ENCODE results near the gene GPX3.

Gene GPX3

GRCh38 chr5:151058891-151059489 lies 38.6 kb downstream of the GPX3 start:
- DNase-seq, result no peak

DNA sequence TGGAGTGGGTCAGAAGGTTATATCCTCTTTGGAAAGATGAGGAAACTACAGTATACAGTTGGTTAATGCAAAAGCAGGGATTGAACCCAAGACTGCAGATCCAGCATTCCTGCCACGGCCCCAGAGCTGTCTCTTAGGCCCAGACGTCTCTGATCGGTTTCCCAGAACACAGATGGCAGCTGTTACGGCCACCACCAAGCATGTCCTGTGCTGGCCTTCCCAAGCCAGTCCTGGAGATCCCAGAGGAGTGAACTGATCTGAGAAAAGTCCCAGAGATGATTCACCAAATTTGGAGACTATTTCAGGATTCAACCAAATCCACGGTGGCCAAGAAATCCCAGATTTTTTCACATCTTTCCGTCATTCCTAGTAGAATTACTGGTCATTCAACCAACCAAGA lies 40.4 kb downstream of the GPX3 start:
- DNase-seq, result no peak

- DNase-seq, result no peak
Measured at GRCh38 chr5:151062405-151063141, 42.2 kb downstream of the GPX3 start.

DNA sequence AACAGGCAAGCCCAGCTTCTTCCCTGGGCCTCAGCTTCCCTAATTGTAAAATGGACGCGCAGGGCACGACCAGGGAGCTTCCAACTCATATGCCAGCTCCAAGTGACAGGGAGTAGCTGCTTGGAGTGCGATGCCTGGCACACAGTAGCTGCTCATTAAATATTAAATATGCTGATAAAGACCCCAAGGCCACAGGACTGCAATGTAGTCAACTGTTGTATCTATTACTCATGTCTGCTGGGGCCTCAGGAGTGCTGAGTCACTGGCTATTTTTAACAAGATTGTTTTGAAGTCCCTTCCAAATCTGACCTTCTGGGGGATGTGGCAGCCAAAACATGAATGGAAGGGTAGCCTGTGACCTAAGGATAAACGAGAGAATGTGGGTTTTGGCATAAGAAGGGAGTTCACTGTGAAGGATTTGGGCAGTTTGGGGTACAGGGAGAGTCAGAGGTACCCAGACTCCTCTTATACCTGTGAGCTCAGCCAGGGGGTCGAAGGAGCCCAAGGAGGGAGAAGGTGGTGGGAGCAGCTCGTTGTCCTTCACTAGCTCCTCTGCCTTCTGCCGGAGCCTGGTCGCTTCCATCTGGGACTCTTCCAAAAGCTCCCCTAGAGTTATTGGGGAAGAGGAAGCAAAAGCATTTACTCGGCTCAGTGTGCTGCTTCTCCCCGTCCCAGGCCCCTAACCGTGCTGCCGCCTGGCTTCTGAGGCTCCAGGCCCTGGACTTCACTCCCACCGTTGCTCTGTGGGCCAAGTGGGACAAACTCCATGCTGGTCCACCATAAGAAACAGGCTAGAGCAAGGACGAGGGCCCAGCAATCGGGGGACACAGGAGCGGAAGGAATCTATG lies 43.0 kb downstream of the GPX3 start:
- no peak for DNase-seq

- no peak for DNase-seq
Measured at GRCh38 chr5:151064916-151065499, 44.6 kb downstream of the GPX3 start.

DNA sequence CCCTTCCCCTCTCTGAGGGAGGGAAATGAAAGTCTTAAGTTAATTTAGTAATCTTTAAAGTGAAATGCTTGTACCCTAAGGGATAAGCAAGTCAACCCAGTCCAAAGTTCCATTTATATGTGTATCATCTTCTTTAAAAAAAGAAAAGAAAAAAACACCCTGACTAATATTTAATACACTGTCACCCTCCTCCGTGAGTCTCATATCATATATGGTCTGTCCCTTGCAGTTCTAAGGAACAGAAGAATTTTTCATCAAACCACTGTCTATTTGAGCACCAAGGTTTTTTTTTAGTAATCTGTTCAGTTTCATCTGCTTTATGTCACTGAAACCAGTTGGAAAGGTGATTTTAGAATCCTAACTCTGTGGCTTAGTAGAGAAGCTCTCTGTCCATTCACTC lies 45.2 kb downstream of the GPX3 start:
- DNase-seq, result no peak

GRCh38 chr5:151066920-151067319 lies 46.5 kb downstream of the GPX3 start:
- no peak for DNase-seq

GRCh38 chr5:151067632-151068432 lies 47.4 kb downstream of the GPX3 start:
- DNase-seq, result no peak

DNA sequence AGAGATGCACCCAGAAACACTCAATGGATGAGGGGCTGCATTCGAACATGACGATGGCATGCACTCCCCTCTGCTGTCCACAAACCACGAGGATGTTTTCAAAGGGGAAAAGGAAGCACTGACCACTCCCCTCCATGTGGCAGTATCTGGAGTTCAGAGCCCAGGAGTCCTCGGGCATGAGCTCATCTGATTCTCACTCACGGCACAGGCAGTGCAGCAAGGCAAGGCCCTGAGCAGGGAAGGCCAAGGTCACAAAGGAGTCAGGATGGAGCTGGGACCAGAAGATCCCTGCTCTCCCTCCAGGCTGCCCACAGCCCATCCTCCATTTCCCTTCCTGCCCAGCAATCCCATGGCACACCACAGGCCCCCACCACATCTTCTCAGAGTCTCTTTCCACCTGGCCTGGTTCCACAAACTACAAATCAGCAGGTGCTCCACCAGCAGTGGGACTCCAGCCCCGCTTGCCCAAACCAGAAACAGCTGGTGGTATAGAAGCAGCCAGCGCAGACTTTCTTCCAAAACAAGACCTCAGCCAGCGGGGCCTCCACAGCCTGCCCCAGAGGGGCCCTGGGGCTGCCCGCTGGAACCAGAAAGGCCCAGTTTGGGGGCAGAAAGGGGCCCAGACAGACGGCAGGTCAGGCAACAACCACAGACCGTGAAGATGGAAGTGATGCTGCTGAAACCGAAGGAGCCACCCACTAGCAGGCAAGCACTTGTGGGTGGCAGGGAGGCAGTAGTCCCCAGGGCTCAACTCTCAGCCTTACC lies 48.2 kb downstream of the GPX3 start:
- no peak for DNase-seq

- no peak for DNase-seq
Measured at GRCh38 chr5:151070449-151070848, 50.1 kb downstream of the GPX3 start.

GRCh38 chr5:151071021-151071420 lies 50.6 kb downstream of the GPX3 start:
- DNase-seq, result no peak

GRCh38 chr5:151071848-151072629 lies 51.6 kb downstream of the GPX3 start:
- no peak for DNase-seq

GRCh38 chr5:151072630-151073025 lies 52.2 kb downstream of the GPX3 start:
- no peak for DNase-seq

GRCh38 chr5:151073280-151073679 lies 52.9 kb downstream of the GPX3 start:
- no peak for DNase-seq

- DNase-seq, result no peak
Measured at GRCh38 chr5:151074557-151074956, 54.2 kb downstream of the GPX3 start.

DNA sequence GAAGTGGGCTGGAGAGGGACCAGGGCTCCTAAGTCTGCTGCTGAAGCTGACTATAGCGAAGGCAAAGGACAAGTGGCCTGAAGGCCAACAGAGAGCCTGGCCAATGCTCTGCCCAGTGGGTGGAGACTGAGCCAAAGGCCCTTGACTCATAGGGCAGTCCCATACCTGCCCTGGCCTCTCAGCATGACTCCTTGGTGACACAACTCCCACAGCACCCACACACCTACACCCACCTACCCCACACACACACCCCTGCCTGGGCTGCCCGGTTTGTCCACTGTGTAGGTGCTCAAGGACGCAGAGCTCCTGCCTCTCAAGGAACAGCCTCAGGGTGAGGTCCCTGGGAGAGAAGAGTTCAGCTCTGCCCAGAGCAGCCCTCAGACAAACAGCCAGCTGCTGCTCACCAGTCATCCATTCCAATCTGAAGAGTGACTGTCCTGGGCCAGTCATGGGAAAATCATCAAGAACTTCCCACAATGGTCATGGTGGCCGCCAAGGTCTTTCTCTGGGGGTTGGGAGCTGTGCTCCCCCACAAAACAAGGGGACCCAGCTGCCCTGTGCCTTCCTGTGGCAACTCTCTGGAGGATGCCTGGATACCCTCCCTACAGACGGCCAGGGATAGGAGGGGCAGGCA lies 55.4 kb downstream of the GPX3 start:
- DNase-seq, result no peak

DNA sequence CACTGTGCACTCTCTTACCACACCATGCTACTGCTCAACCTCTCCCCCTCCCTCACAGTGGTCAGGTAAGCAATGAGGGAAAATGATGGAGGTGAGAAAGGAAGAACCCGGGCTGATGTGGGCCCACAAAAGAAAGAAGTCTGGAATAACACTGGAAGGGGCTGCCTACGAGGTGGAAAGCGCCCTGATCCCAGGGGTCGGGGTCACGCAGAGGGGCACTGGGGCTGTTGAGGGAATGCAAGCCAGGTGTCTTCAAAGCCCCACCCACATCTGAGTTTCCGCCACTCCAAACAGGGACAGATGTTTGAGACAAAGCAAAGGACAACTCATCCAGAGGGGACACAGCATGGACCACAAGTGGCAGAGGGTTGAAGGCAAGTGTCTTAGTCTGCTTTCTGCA lies 56.2 kb downstream of the GPX3 start:
- no peak for DNase-seq

- DNase-seq, result no peak
Measured at GRCh38 chr5:151077419-151077818, 57.0 kb downstream of the GPX3 start.

DNA sequence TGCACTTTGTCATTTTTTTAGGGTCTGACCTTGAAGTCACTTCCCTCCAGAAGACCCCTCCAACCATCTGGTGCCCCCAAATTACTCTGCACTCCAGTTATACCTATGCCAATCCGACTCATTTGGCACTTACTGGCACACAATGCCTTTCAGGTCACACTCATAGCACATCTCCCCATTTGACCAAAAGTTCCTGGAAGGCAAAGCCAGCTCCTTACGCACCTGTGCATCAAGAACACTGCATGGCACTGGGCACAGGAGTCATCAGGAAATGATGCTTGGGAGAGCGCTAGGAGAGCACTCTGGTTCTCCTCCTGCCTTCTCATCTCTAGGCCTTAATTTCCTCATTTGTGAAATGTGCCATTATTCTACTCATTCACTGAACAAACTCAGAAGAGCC lies 57.6 kb downstream of the GPX3 start:
- DNase-seq, result no peak
